ENCODE data around the gene DNAH11.
"Not testable (repeated sequence)": the region's sequence is repeated elsewhere in the genome, so short reads cannot be mapped to it uniquely, and the experiment has no call there.

DNAH11 gene

DNA sequence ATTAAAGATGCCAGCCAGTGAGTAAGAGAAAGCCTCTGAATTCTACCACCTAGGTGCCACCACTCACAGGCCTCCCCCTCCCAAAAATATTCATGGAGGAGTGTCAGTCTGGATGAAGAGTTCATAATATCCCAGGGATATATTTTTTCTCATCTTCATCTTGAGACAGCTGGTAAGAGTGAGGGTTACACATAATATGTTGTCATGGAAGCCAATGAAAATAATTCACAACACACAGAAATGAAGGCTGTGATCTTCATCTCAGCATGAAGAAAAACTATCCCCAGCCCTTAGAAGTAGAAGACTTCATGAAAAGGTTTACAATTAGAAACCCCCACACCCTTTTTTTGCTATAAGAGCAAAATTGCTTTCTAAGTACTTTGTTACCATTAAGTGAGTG is 175.6 kb downstream of the DNAH11 start:
- DNase-seq, result no peak

DNA sequence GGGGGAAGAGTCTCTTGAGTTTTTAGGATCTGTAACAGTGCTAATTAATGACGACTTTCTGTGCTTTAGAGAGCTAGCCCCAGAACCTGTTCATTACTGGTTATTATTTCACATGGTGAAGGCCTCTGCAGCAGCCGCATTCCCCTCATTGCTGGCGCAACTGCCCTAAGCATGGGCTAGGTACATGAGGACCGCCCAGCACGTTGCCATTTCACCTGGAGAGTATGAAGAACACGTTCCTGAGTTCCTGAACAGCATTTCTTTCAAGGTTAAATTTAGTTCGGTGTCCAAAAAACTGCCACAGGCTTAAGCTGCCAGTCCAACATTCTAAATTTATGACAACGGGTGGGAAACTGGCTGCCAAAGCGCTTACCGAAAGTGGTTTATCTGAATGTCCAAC is 177.0 kb downstream of the DNAH11 start:
- no peak for DNase-seq

DNA sequence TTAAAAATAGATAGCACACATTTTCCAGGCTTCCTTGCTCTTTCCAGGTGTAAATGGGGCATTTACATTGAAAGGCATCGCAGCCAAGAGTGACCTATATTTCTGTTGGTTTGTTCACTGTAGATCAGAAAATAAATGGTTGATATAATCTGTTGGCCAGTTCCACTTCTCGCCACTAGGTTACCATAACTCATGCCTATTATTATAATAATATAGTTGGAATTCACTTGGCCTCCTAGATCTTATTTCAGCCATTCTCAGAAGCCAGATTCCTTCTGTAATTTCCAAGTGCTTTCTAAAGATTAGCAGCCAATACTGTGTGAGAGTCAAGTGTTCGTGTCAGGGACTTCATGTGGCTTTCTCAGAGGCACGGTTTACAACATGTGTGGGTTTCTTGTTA is 179.5 kb downstream of the DNAH11 start:
- DNase-seq, result no peak

DNA sequence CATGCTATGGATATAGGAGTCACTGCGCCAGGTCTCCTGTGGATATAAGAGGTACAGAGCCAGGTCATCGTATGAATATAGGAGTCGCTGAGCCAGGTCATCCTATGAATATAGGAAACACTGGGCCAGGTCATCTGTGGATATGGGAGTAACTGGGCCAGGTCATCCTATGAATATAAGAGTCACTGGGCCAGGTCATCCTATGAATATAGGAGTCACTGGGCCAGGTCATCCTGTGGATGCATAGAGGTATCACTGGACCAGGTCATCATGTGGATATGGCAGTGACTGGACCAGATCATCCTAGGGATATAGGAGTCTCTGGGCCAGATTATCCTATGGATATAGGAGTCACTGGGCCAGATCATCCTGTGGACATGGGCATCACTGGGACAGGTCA is 181.7 kb downstream of the DNAH11 start:
- no peak for DNase-seq

DNA sequence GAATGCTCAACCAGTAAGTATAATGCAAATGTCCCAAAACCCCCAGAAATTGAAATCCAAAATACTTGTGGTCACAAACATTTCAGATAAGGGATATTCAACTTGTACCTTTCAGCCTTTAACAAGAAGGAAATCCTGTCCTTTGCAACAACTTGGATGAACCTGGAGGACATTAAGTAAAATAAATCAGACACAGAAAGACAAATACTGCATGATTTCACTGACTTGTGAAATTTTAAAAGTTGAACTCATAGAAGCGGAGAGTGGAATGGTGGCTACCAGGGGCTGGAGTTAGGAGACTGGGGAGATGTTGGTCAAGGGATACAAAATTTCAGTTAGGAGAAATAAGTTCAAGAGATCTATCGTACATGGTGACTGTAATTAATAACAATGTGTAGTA is 187.6 kb downstream of the DNAH11 start:
- no peak for DNase-seq

DNA sequence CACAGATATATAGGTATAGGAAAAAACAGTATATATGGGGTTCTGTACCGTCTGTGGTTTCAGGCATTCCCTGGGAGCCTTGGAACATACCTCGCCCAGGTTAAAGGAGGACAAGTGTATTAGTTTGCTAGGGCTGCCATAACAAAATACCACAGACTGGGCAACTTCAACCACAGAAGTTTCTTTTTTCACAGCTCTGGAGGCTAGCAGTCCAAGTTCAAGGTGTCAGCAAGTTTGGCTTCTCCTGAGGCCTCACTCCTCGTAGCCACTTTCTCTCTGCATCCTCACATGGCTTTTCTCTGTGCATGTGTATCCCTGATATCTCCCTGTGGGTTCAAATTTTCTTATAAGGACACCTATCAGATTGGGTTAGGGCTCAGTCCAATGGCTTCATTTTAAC is 189.1 kb downstream of the DNAH11 start:
- no peak for DNase-seq

DNA sequence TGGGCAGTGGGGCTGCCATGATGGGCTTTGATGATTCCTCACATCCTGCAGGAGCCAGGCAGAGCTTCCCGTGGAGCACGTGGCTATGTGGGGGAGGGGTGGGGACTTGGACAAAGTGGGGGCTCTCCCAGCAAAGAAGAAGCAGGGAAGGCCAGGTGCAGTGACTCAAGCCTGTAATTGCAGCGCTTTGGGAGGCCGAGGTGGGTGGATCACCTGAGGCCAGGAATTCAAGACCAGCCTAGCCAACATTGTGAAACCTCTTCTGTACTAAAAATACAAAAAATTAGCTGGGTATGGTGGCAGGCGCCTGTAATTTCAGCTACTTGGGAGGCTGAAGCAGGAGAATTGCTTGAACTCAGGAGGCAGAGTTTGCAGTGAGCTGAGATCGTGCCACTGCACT is 190.1 kb downstream of the DNAH11 start:
- not testable (repeated sequence) for DNase-seq

DNA sequence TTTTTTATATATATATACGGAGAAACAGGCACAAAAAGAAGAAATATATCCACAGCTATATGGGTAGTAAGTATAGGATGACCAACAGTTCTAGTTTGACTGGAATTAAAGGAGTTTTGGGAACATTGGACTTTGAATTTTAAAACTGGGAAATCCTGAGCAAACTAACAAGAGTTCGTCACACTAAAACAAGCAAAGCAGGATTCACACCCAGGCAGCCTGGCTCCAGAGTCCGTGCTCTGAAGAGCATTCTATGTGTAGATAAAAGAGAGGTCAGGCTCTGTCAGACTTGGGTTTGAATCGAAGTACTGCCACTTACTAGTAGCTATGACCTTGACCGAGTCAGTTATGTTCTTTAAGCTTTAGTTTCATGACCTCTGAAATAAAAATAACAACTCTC is 191.0 kb downstream of the DNAH11 start:
- DNase-seq, result no peak

DNA sequence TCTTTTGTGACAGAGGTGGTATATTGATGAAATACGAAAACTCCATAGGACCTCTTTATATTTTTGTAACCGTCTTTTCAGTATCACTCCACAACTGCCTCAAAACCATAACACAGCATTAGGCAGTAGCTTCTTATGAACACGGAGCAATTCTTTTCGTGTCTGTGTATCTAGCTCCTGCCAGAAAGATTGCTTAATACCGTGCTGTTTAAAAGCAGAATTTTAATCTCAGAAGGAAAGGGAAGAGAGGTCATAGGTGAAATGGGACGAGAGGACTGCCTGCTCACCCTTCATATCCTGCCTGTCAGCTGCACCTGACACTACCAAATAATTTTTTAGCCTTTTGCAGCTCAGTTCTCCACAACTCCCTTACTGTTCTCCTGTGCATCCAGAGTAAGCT is 200.7 kb downstream of the DNAH11 start:
- no peak for DNase-seq

DNA sequence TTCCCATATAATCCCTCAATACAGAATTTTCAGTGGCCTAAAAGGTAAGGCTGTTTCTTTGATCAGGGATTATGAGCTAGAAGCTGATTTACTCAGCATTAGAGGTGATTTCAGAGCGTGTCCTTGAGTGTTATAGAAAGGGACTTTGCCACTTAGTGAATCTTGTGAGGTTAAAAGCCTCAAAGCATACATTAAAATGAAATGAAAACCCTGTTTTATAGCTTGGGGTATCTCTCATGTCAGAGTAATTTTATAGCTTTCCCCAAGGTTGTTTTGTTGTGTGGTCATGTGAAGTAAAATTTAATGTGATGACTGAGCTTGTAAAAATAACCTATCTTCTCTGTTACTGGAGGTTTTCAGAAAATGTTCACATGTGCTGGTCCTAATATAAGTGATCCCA is 204.1 kb downstream of the DNAH11 start:
- no peak for DNase-seq

DNA sequence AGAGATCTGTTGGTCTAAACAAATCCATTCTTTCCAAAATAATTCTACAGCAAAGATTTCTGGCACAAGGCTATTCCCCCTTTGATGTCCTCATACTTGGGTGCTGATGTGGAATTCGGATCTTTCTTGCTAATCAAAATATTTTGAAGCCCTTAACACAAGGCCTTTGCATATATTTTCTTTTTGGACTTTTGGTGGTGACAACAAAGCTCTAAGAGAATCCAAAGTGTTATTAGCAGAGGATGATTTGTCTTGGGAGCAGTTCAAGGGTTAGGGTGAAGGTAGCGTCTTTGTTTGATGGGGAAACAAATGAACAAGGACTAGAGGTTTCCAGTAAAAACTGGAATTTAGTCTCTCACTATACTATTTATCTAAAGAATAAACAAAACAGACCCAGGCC is 205.0 kb downstream of the DNAH11 start:
- DNase-seq, result no peak

DNA sequence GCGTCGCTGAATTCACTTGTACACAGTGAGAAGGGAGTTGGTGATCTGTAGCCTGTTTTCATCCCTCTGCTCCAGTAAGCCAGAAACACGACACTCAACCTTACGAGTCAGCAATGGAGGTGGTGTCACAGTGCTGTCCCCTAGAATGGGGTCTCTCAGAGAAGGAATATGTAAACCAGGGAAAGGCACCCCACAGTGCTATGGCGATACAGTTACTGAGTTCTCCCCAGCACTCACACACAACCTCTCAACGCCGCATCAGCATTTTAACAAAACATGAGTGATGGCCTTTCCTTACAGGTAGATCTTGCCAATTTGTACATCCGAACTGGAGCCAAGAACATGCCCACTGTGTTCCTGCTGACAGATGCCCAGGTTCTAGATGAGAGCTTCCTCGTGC is 206.5 kb downstream of the DNAH11 start:
- DNase-seq, result no peak

DNA sequence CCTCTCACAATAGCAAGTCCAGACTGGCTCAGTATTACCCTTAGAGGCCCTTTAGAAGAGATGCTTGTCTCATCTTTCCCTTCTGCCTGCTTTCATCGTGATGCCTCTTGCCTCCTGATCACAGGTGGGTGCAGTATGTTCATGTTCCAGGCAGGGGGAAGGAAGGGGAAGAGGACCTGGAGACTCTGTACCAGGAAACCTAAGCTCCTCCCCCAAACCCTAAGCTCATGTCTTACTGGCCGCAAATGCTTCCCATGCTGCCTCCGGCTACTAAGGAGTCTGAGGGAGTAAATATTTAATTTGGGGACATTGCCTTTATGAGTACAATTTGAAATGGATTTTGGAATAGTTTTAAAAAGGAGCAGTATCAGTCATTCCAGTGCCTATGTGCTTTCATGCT is 210.2 kb downstream of the DNAH11 start:
- no peak for DNase-seq

DNA sequence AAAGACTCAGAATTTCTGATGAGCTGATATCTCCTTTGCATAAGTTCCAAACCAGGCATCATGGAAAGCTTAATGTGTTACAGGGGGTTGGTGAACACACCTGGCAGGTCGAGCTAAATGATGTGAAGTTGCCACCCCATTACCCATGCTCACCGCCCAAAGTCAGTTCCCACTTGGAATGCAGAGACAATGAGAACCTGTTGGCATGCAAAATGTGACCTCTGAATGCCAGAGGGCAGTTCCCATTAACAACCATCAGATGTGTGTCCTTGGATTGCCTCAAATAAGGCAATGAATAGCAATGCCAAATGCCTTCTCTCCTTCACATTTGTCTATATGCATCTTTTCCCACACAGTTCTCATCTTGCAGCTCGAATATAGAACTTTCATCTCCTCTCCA is 212.1 kb downstream of the DNAH11 start:
- DNase-seq, result no peak

DNA sequence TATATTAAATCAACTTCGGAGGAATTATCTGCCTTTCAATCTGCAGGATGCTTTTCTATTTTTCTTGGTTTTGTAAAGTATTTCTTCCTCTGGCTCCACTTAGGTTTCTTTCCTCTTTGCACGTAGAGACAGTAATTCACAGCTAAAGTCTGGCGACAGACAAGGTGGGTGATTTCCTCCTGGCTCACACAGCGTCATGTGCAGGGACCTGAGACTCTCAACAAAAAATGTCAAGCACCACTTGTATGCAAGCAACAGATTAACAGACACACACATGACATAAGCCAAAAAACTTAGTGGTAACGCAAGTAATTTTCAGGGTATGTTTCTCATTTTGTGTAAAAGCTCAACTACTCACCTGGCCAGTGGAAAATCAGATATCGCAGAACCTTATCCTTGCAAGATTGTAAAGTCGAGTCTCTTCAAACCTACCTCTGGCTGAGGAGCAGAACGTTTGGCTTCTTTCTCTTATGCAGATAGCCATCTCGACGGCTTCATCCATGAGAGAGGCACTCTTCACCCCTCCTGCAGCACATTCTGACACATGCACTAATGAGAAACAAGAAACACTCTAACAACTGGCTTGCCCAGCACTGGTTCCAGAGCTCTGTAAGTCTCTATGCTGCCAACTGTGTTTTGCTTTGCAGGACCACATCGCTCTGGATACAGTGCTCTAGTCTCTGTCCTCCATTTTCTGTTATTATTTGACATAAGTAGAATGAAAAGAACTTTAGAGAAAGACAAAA is 214.9 kb downstream of the DNAH11 start:
- DNase-seq, result no peak

DNA sequence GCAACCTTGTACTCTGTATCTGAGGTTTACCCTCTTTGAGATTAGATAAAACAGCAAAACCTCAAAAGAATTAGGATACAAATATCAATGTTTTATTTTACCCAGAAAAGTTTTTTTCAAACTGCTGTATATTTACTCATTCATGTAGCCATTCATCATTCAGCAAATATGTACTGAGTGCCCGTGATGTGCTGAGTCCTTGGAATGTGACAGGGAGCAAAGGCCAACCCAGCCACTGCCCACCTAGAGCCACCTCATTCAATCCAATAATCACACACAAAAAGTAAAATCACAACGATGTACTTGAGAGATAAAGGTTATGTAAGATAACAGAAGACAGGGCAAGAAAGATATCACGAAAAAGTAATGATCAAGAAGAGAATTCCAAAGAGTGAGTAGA is 215.4 kb downstream of the DNAH11 start:
- DNase-seq, result no peak

DNA sequence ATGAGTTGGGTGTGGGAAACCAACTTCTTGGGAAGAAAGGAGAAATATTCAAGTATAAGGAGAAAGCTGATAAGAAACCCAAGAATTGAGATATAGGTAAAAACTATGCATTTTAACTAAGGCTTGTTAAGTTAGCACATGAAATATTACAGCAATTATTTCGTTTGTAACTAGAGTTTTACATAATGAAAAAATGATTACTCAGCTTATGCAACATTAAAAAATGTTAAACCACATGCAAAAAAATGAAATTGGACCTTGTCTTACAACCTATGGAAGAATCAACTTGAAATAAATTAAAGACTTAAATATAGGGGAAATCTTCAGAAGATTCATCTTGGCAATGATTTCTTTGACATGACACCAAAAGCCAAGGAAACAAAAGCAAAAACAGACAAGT is 219.6 kb downstream of the DNAH11 start:
- no peak for DNase-seq

DNA sequence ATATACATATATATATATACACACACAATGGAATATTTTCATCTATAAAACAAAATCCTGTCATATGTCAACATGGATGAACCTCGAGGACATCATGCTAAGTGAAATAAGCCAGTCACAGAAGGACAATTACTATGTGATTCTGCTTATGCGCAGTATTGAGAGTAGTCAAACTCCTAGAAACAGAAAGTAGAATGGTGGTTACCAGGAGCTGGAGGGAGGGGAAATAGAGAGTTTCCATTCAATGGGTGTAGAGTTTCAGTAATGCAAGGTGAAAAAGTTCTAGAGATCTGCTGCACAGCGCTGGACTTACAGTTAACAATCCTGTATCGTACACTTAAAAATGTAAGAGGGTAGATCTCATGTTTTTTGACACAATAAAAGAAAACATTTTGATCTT is 221.0 kb downstream of the DNAH11 start:
- no peak for DNase-seq

DNA sequence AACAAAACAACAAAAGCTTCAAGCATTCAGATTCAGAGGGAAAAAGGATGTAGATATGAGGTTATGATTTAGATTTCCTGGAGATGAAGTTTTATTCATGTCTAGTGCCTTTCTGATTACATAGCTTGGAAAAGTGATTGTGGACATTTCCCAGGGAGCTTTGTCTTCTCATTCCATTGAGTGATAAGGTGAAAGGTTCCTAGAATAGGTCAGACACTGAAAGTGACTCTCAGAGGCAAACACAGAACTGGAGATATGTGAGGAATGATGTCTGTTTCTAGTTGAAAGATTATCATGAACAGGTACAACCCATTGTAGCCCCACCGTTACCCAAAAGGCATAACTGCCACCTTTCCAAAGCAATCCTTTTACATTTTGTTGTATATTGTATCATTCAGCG is 223.4 kb downstream of the DNAH11 start:
- no peak for DNase-seq

DNA sequence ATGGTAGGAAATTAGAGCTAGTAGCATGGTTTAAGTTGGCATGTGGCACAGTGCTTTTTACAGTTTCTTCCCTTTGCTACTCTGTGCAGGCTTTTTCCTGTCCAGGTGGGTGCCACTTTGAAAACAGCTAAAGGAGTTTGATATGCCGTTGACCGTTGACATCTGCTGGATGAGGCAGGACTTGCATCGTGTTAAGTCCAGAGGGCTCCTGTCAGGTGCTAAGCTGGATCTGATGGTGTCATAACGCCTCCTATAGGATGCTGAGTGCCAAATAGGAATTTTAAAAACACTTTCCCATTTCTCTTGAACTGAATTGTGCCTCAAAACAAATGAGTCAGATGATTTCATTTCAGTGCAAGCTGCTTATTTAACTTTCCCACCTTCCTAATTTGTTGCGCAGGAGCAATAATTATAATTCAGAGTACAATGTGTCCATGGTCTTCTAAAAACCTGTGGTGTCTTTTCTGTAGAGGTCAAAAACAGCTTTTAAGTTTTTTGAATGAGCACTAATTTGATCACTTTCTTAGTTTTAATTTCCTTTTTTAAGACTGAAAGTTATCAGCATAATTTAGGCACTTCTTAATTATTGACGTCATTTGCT is 224.6 kb downstream of the DNAH11 start:
- DNase-seq, result no peak

DNA sequence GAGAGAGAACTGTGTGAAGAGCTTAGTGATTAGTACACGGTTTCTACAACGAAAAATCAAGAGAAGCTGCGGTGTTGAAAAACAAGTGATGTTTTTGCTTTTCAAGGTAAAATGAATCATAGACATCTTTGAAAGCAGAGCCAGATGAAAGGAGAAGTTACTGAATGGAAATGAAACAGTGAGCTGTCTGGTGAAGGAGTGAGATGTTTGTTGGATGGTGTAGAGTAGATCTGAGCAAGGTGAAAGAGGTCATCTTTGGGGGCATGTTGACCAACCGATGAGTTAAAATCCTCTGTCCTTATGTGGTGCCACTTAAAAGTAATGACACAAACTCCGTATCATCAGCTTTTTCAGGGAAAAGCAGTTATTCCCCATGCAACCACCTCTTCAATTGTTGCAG is 225.4 kb downstream of the DNAH11 start:
- no peak for DNase-seq

DNA sequence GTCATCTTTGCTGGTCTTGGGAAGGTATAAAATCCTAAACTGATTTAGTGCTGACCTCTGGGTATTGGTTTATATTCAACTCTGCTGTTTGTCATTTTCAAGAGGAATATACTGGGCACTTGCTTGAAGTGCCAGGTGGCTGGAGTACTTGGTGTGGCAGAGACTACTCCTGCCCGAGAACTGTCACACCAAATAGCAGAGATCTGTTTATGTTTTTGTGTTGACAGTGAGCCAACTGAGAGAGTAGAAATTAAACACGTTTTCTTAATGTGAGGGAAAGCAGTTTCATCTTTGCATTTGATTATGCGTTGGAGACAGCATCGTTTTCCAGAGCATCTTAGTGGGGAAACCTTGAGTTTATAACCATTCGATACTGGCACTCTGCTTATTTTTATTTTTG is 228.4 kb downstream of the DNAH11 start:
- no peak for DNase-seq

DNA sequence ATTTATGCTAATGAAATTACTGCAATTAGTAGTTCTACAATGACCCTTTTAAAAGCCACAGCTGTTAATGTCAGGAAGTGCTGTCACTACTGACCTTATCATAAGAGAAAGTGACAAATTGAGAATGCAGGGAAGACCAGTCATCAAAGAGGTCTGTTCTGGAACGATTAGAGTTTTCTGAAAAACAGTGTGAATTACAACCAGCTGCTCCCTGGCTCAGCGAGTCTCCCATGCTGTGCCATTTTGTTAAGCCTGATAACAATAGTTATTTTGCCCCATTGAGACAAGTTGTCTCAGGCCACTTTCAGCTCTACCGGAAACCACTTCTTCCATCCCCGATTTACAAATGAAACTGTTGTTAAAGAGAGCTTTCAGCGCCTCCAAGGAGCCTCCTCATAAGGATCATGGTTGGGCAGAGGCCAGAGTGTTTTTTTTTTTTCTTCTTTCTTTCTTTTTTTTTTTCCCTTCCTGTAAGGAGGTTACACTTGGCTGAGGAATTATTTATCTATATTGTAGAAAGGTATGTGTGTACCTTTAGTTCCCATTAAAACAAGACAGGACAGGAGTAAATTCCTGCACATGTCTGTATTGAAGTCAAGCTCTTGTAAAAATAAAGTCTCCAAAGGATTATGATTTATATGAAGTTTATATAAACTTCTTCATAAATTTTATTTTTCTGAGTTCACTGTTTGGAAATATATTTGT is 229.2 kb downstream of the DNAH11 start:
- no peak for DNase-seq

DNA sequence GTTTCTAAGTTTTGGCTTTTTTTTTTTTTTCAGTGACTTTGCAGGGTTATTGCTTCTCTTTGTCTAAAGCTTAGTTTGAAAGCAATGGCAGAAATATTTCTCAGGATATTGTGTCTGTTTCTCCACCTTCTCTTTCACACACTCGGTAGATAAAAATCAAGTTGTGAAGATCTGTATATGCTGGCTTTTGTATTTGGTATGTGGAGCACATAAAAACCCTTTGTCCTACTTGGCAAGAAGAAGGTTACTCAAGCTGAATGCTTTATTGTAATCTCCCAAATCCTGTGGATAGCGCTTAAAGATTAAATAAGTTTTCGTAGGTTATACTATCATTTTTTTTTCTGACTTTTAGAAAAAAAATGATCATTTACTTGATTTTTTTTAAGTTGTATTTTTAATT is 230.5 kb downstream of the DNAH11 start:
- no peak for DNase-seq

DNA sequence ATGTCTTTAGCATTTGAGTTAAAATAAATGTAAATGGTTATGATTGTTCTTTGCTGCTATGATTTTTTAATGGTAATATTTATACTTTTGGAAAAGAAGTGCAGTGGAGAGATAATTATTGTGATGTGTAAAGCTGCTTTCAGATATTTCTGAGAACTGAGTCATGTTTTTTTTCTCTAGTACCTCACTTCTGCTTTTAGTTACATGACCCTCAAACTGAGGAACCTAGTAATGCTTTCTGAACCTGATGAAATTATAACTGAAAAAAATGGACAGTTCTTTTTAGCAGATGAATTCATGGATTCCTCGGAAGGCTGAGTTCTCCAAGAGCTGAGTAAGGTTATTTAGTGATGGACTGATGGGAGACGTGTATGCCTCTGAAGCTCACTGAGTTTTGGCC is 235.1 kb downstream of the DNAH11 start:
- no peak for DNase-seq

All from activated CD4-positive, alpha-beta T cell treated with anti-CD3 and anti-CD28 coated beads for 1 hour (primary cell).